MCF 10A (cell line): Measurements from ENCODE around the gene PATE2. TPM values are rescaled to one million over a fixed set of nuclear protein-coding genes. Genes with fewer than 3 reads are reported as not detected.

Source experiments
- BruUV-seq: library from RNA; stranded (reverse); fragments of 400-500 nt; replicated peaks from 2 replicates; lab custom pipeline; 2021; lab: Mats Ljungman, UMichigan
- CTCF ChIA-PET: fragments of 300-600 bp; sonication (Branson Sonifier 250); formaldehyde crosslinking; extraction: SDS; loops from one replicate; lab custom pipeline; 2021; ENCODE audit warnings: antibody characterized with exemption, inconsistent platforms; lab: Yijun Ruan, JAX
- POLR2A ChIA-PET: fragments of 300-600, 350-650 bp; sonication (Branson Sonifier 250); formaldehyde crosslinking; extraction: SDS; loops from one replicate; lab custom pipeline; 2020; ENCODE audit warnings: antibody characterized with exemption, inconsistent platforms; lab: Yijun Ruan, JAX
- DNase-seq: peaks from one replicate; pipeline ENCODE4 v3.0.0-alpha.2; 2018; ENCODE audit not compliant: unreplicated experiment
- H3K27ac Mint-ChIP-seq: one replicate; pipeline ENCODE4 v1.8.0; 2022; ENCODE audit warnings: mild to moderate bottlenecking, low read depth, mixed read lengths; ENCODE audit not compliant: unreplicated experiment
- H3K27me3 Mint-ChIP-seq: one replicate; pipeline ENCODE4 v1.8.0; 2022; ENCODE audit warnings: mixed read lengths; ENCODE audit not compliant: insufficient read depth, unreplicated experiment
- H3K36me3 Mint-ChIP-seq: one replicate; pipeline ENCODE4 v1.8.0; 2022; ENCODE audit warnings: mild to moderate bottlenecking, moderate library complexity, mixed read lengths; ENCODE audit not compliant: insufficient read depth, unreplicated experiment
- H3K4me1 Mint-ChIP-seq: one replicate; pipeline ENCODE4 v1.8.0; 2022; ENCODE audit warnings: mixed read lengths; ENCODE audit not compliant: insufficient read depth, unreplicated experiment
- H3K4me3 Mint-ChIP-seq: one replicate; pipeline ENCODE4 v1.8.0; 2022; ENCODE audit warnings: mild to moderate bottlenecking, moderate library complexity, mixed read lengths; ENCODE audit not compliant: unreplicated experiment
- H3K9me3 Mint-ChIP-seq: one replicate; pipeline ENCODE4 v1.8.0; 2022; ENCODE audit warnings: mixed read lengths; ENCODE audit not compliant: unreplicated experiment
- intact Hi-C: fragments of 100-400 bp; cut with micrococcal nuclease; formaldehyde crosslinking; loops from 2 replicates; pipeline ENCODE4 v1.14.1; 2022
- total RNA-seq: library from RNA; stranded (reverse); gene quantifications from 2 replicates; pipeline ENCODE4 v1.2.3, GENCODE V29; 2022
- TF ChIP-seq, protein P1 (sequence below): fragments of 200-600 bp; IDR thresholded peaks from one replicate; pipeline ENCODE4 v1.8.0; 2022; ENCODE audit warnings: antibody characterized with exemption, mild to moderate bottlenecking; ENCODE audit not compliant: unreplicated experiment

PATE2 gene
- total RNA-seq, 1 experiment from 2014 or later = not detected

DNA sequence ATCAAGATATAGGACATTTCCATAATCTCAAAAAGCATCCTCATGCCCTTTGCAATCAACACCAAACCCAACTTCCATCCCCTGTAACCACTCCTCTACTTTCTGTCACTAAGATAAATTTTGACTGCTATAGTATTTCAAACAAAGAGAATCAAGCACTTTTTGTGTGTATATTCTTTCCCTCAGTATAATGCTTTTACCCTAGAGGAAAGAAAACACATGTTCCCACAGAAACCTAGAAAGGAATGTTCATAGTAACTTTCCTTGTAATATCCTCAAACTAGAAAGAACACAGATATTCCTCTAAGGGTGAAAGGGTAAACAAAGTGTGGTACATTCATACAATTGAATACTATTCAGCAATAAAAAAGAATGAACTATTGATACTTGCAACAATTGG lies 38.0 kb downstream of the PATE2 start:
- Mint-ChIP-seq H3K27ac (no peak overlapping the region), H3K4me1 (no peaks in the 10 kb centered on the region), H3K36me3 (no peaks in the 10 kb centered on the region), H3K9me3 (no peaks in the 10 kb centered on the region), H3K27me3 (peaks cover 51% of the 10 kb centered on the region), H3K4me3 (no peak overlapping the region)
- TF ChIP-seq, protein P1, sequence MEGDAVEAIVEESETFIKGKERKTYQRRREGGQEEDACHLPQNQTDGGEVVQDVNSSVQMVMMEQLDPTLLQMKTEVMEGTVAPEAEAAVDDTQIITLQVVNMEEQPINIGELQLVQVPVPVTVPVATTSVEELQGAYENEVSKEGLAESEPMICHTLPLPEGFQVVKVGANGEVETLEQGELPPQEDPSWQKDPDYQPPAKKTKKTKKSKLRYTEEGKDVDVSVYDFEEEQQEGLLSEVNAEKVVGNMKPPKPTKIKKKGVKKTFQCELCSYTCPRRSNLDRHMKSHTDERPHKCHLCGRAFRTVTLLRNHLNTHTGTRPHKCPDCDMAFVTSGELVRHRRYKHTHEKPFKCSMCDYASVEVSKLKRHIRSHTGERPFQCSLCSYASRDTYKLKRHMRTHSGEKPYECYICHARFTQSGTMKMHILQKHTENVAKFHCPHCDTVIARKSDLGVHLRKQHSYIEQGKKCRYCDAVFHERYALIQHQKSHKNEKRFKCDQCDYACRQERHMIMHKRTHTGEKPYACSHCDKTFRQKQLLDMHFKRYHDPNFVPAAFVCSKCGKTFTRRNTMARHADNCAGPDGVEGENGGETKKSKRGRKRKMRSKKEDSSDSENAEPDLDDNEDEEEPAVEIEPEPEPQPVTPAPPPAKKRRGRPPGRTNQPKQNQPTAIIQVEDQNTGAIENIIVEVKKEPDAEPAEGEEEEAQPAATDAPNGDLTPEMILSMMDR = no peak
- no TSS peak for BruUV-seq
- no peak for DNase-seq
- POLR2A ChIA-PET = no interaction called here
- intact Hi-C loops = no loop called here
- CTCF ChIA-PET = interaction anchor here (0.6 to 0.9 kb wide), 2 partner anchors 135 to 1325 kb away, joined by 3 to 4 read pairs; no protein-coding TSS in a partner anchor

DNA sequence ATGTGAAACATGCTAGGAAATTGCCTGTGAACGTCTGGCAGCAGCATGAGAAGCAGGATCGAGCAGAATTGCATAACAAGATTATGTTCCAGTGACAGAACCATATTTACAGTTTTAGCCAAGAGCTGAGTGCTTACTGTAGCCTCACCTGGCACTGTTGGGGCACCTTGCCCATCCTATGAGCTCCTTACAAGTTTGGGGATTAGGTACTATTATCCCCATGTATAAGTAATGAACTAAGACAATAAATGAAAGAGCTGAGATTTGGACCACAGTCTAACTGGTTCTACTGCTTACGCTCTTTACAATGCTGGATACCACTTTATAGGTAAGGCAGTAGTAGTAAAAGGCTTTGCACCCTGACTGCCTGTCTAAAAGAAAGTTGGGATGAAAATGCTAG lies 49.7 kb downstream of the PATE2 start:
- CTCF ChIA-PET = no interaction called here
- intact Hi-C loops = no loop called here
- H3K4me1 Mint-ChIP-seq = no peaks in the 10 kb centered on the region
- POLR2A ChIA-PET = no interaction called here
- no TSS peak for BruUV-seq
- no peak for DNase-seq
- no peaks in the 10 kb centered on the region for H3K36me3 Mint-ChIP-seq
- H3K4me3 Mint-ChIP-seq = no peak overlapping the region
- no peaks in the 10 kb centered on the region for H3K9me3 Mint-ChIP-seq
- H3K27me3 Mint-ChIP-seq = peaks cover 22% of the 10 kb centered on the region
- TF ChIP-seq, protein P1 = no peak
- no peak overlapping the region for H3K27ac Mint-ChIP-seq

Other genes starting within 250 kb of the PATE2 start
- 93.1 and 96.9 TPM in 2 replicates for gene EI24, start 209.4 kb downstream of the PATE2 start, total RNA-seq
- 293 and 414 TPM in 2 replicates for gene STT3A, start 186.0 kb downstream of the PATE2 start, total RNA-seq
- 23.7 and 33.3 TPM in 2 replicates for gene CHEK1, start 153.7 kb downstream of the PATE2 start, total RNA-seq
- gene ACRV1, start 98.0 kb downstream of the PATE2 start, total RNA-seq = not detected in 2 replicates
- gene PATE1, start 32.5 kb downstream of the PATE2 start, total RNA-seq = not detected in 2 replicates
- not detected in 2 replicates for gene PATE3, start 9.3 kb upstream of the PATE2 start, total RNA-seq
- not detected in 2 replicates for gene PATE4, start 54.5 kb upstream of the PATE2 start, total RNA-seq
- 7.9 and 10.2 TPM in 2 replicates for gene HYLS1, start 108.8 kb upstream of the PATE2 start, total RNA-seq
- gene PUS3, start 124.4 kb upstream of the PATE2 start, total RNA-seq = 12.7 and 16.5 TPM in 2 replicates
- gene DDX25, start 125.7 kb upstream of the PATE2 start, total RNA-seq = not detected in 2 replicates
- not detected in 2 replicates for gene VSIG10L2, start 167.2 kb upstream of the PATE2 start, total RNA-seq